ENCODE results near the gene FAM3B.
"Not testable (repeated sequence)": the region's sequence is repeated elsewhere in the genome, so short reads cannot be mapped to it uniquely, and the experiment has no call there.

Gene FAM3B

DNA sequence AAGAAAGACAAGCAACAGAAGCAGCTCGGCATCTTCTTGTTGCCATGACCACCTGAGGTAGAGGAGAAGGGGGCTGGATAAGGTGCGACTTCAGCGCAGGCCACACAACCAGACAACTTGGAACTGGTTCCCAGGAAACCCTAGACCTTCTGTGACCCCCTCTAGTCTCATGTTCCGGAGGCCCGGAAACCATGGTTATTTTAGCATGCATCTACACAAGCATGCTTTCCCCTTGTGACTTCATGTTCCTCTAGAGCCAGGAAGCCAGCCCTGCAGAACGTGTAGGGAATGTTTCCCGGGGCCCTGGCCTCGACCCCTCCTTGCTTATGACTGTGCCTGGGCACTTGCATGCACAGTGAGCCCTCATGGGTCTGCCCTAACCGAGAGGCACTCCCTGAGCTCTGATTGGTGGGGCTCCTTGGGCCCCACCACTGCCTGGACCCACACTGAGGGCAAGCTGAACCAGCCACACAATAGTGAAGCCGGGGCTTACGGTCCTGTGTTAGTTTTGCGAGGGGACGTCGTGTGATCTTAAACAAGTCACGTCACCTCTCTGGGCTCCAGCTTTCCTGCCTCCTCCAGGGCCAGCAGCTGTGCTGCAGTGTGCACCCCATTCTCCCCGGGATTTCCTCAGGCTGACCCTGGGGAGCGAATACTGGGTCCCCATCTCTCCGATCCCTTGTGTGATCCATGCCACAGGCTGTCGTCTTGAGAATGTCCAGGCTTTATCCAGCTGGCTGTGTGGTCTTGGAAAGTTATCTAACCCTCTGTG, 33.2 kb downstream of the FAM3B start:
- no peak overlapping the region for H3K4me3 Mint-ChIP-seq
- no peaks in the 10 kb centered on the region for H3K36me3 Mint-ChIP-seq (ENCODE audit: low read depth)
- H3K27me3 Mint-ChIP-seq = peaks cover 19% of the 10 kb centered on the region
- no peak overlapping the region for H3K27ac Mint-ChIP-seq
- H3K4me1 Mint-ChIP-seq (ENCODE audit: low read depth) = peaks cover 24% of the 10 kb centered on the region
- no peaks in the 10 kb centered on the region for H3K9me3 Mint-ChIP-seq
- intact Hi-C loops (cut with micrococcal nuclease) = no loop called here

DNA sequence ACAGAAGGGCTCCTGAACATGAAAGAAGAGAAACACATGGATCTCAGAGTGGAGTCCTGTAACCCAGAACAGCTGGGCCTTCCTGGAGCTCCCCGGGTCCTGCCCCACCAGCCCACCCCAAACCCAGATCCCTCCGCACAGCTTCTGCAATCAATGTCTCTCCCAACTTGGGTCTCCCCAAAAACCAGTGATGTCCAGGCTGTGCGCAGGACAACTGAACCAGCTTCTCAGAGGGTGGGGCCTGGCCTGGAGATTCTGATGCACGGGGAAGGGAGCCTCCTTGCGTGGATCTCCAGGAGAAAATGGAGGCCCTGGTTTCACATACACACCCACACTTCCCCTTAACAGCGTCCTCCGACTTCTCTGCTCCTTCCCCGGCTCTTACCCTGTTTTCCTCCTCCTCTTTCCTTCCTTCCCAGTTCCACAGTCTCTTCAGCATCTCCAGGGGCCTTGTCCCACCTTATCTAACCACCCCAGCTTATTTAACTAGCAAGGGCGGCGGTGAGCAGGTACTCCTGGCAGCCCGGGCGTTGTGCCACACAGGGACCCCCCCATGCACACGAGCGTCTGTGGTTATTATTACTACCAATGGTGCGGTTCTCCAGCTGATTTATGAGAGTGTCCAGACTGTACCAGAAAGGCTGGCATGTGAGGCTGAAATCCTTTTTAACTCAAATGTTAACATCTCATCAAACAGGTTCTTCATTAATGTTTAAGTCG, 34.0 kb downstream of the FAM3B start:
- Mint-ChIP-seq H3K4me1 (ENCODE audit: low read depth) (peaks cover 24% of the 10 kb centered on the region), H3K9me3 (no peaks in the 10 kb centered on the region), H3K27me3 (peaks cover 17% of the 10 kb centered on the region), H3K4me3 (no peak overlapping the region), H3K36me3 (ENCODE audit: low read depth) (no peaks in the 10 kb centered on the region), H3K27ac (no peak overlapping the region)
- intact Hi-C loops (cut with micrococcal nuclease) = no loop called here

DNA sequence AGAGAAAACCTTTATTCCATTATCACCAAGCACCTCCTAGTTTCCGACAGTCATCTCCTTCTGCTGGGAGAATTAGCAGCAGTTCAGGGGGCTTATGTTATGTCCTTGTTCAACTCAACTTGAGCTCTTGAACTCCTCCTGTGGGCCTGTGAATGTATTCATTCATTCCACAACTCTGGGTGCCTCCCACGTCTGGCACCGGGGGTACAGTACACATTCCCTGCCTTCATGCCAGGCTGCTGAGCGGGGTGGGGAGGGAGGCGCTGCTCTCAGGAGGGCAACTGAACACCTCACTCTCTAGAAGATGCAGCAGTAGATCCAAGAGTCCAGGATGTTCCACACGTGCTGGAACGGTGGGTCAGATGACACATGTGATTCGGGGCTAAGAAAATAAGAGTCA, 40.9 kb downstream of the FAM3B start:
- Mint-ChIP-seq H3K9me3 (no peaks in the 10 kb centered on the region), H3K27ac (peak overlapping the region; percentile 21), H3K4me1 (ENCODE audit: low read depth) (peaks cover 20% of the 10 kb centered on the region), H3K27me3 (no peaks in the 10 kb centered on the region), H3K4me3 (no peak overlapping the region), H3K36me3 (ENCODE audit: low read depth) (peaks cover 9% of the 10 kb centered on the region)
- intact Hi-C loops (cut with micrococcal nuclease) = no loop called here

DNA sequence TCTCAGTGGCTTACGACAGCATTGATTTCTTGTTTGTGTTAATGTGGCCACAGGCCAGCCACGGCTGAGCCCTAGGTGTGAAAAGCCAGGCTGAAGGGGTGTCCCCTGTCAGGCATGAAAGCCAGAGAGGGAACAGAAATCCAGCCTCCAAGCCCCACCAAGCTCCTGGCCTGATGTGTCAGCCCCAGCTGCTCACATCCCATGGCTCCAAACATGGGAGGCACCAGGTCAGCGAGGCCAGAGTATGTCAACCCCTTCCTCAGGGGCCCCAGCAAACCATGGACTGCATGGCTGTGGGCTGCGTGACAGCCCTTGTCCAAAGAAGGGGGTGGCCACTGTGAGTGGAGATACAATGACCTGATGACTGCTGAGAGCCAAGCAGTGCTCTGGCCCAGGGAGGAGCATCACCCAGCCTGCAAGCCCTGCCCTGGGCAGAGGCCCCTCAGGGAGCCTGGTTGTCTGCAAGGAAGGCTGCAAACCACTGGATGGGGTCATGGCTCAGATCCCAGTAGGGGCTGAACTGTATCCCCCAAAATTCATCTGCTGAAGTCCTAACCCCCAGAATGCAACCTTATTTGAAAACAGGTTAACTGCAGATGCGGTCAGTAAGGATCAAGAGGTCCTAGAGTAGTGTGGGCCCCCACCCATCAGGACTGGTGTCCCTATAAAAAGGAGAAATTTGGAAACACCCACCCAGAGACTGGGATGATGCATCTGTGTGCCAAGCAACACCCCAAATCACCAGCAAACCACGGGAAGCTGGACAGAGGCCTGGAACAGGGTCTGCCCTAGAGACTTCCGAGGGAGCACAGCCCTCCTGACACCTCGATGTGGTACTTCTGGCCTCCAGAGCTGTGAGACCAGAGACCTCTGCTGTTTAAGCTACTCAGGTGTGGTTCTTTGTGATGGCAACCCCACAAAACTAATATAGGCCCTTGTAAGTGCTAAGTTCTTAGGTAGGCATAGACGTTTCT, 41.9 kb downstream of the FAM3B start:
- H3K27ac Mint-ChIP-seq = peak overlapping the region; percentile 21
- H3K27me3 Mint-ChIP-seq = no peaks in the 10 kb centered on the region
- peaks cover 29% of the 10 kb centered on the region for H3K4me1 Mint-ChIP-seq (ENCODE audit: low read depth)
- peaks cover 9% of the 10 kb centered on the region for H3K36me3 Mint-ChIP-seq (ENCODE audit: low read depth)
- H3K4me3 Mint-ChIP-seq = no peak overlapping the region
- intact Hi-C loops (cut with micrococcal nuclease) = no loop called here
- no peaks in the 10 kb centered on the region for H3K9me3 Mint-ChIP-seq

DNA sequence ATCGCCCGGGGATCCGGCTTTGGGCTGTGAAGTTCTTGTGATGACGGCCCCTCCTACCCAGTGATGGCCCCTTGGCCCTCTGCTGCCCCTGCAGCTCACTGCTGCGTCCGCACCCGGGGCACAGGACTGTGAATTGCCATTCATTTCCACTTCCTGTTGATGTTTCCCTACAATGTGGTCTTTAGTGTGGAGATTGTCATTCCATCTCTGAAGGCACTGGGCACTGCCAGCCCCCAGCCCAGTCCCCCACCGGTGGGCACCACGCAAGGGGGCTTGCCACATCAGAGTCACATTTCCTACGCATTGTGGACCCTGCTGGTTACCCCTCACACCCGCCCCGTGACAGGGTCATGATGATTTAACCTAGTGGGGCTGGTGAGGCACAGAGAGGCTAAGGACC, 42.7 kb downstream of the FAM3B start:
- Mint-ChIP-seq H3K27ac (peak overlapping the region; percentile 99), H3K36me3 (ENCODE audit: low read depth) (peaks cover 9% of the 10 kb centered on the region), H3K27me3 (no peaks in the 10 kb centered on the region), H3K4me1 (ENCODE audit: low read depth) (peaks cover 37% of the 10 kb centered on the region), H3K4me3 (no peak overlapping the region), H3K9me3 (no peaks in the 10 kb centered on the region)
- intact Hi-C loops (cut with micrococcal nuclease) = no loop called here

DNA sequence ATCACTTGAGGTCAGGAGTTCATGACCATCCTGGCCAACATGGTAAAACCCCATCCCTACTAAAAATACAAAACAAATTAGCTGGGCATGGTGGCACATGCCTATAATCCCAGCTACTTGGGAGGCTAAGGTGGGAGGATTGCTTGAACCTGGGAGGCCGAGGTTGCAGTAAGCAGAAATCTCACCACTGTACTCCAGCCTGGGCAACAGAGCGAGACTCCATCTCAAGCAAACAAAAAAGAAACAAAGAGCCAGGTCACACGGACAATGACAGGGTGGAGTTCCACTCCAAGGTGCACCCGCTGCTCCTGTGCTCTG, 43.1 kb downstream of the FAM3B start:
- H3K4me3 Mint-ChIP-seq; H3K27me3 Mint-ChIP-seq; H3K36me3 Mint-ChIP-seq (ENCODE audit: low read depth); H3K9me3 Mint-ChIP-seq: not testable (repeated sequence)
- Mint-ChIP-seq H3K27ac (peak overlapping the region; percentile 99), H3K4me1 (ENCODE audit: low read depth) (peaks cover 37% of the 10 kb centered on the region)
- intact Hi-C loops (cut with micrococcal nuclease) = loop anchor here (2.0 kb wide), 1 partner anchor 37 kb away; no protein-coding TSS in a partner anchor

DNA sequence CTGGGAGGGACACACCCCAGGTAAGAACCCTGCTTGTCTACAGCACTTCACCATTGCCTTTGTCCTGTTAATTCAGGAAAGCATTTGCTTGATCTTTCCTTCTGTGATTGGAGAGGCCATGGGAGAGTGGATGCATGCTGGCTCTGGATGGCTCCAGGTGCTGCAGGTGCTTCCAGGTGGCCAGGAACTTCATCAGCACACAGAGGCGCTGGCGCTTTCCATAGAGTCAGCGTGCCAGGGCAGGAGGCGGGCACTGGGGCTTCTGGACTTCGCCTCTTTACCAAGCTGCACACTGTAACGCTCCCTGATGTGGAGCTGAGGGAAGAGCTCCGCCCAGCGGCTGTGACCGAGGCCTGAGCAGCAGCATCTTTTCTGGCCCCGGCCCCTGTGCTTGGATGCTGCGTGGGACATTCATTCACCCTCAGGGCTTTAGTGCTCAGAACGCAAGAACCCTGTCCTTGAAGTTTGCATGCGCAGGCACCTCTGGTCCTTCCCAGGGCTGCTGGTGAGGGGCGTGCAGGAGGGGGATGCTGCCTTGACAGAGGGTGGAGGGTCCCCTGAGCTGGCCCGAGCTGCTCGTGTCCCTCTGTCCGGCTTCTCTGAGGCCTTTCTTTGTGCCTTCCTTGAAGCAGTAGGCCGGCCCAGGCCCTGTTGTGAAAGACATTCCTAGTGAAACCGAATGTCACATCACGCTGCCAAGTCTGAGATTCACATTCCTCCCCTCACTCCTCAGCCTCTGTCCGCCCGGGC, 43.6 kb downstream of the FAM3B start:
- H3K27me3 Mint-ChIP-seq = no peaks in the 10 kb centered on the region
- H3K9me3 Mint-ChIP-seq = no peaks in the 10 kb centered on the region
- H3K36me3 Mint-ChIP-seq (ENCODE audit: low read depth) = peaks cover 15% of the 10 kb centered on the region
- H3K4me1 Mint-ChIP-seq (ENCODE audit: low read depth) = peaks cover 37% of the 10 kb centered on the region
- peak overlapping the region; percentile 99 for H3K27ac Mint-ChIP-seq
- intact Hi-C loops (cut with micrococcal nuclease) = loop anchor here (2.0 kb wide), 1 partner anchor 37 kb away; no protein-coding TSS in a partner anchor
- no peak overlapping the region for H3K4me3 Mint-ChIP-seq

DNA sequence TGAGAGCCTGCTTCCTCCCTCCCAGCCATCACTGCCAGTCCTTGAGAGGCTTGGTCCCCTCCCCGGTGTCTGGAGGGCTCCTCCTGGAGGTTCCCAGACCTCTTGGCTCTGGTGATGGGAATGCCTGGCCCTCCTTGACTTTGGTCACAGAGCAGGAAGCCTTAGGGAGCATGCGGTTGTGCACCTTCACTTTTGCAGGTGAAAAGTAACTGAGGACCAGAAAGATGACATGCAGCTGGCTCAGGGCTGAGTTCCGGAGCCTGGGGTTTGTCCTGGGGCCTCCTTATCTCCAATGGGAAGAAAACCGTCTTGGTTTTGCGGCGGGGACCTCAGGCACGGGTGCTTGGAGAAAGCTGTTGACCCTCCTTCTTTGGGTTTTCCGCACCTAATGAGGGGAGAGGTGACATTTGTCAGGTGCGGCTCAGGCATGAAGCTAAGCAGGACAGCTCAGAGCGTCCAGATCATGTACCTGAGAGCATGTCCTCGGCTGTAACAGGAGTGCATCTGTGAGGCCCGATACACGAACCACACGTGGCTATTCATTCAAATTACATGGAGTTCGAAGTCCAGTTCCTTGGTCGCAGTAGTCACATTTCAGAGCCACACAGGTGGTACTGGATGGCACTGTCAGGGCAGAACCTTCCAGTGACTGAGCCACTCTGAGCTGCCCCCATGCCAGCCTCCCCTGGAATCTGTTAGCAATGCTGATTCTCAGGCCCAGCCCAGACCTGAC, 44.6 kb downstream of the FAM3B start:
- Mint-ChIP-seq H3K4me1 (ENCODE audit: low read depth) (peaks cover 43% of the 10 kb centered on the region), H3K27ac (peak overlapping the region; percentile 99), H3K9me3 (no peaks in the 10 kb centered on the region), H3K4me3 (peak overlapping the region; percentile 92), H3K27me3 (no peaks in the 10 kb centered on the region), H3K36me3 (ENCODE audit: low read depth) (peaks cover 23% of the 10 kb centered on the region)
- intact Hi-C loops (cut with micrococcal nuclease) = loop anchor here (2.0 kb wide), 1 partner anchor 36 kb away; no protein-coding TSS in a partner anchor

DNA sequence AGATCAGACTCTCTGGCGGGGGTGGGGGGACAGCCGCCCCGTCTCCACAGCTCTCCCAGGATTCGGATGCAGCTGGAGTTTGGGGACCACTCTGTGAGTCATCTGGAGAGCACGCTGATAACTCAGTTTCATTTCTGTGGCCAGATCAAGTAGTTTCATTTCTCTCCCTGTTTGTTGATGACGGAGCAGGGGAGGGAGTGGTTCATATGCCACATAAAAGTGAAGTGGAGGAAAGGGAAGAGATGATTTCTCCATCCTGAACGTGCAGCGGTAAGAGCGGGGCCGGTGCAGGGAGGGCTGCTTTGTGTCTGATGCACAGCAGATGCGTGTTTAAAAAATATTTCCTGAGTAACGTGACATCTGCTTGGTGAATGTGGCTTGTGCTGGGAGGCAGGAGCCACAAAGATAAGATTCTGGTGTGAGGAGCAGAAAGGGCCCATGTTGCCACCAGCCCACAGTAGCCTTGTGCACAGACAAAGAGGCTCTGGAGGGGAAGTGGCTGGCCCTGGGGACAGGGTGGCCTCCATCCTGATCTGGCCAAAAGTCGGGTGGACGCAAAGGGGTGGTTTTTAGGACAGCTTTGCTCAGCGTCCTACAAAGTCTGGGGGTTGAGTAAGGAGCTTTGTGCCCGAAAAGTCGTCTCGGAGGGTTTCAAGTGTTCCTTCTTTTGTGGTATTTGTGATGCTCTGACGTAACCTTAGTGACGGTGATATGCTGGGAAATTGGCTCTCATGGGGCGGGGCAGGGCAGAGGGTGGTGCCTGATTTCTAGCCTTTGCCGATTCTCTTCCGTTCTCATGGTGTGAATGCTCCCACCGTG, 45.4 kb downstream of the FAM3B start, which contains the start of gene MX2:
TSS of gene MX2 (plus strand) at position 242 of the 819 bp plus-strand sequence. CDS start 14,880 bp downstream, outside the sequence.
- H3K4me3 Mint-ChIP-seq = peak within 1 kb of the TSS; percentile 92
- H3K4me1 Mint-ChIP-seq (ENCODE audit: low read depth) = peaks cover 50% of the 10 kb centered on the region
- peak within 1 kb of the TSS; percentile 99 for H3K27ac Mint-ChIP-seq
- H3K9me3 Mint-ChIP-seq = no peaks in the 10 kb centered on the region
- intact Hi-C loops (cut with micrococcal nuclease) = loop anchor here (2.0 kb wide), 2 partner anchors 35 to 59 kb away; no protein-coding TSS in a partner anchor
- peaks cover 23% of the 10 kb centered on the region for H3K36me3 Mint-ChIP-seq (ENCODE audit: low read depth)
- H3K27me3 Mint-ChIP-seq = no peaks in the 10 kb centered on the region

DNA sequence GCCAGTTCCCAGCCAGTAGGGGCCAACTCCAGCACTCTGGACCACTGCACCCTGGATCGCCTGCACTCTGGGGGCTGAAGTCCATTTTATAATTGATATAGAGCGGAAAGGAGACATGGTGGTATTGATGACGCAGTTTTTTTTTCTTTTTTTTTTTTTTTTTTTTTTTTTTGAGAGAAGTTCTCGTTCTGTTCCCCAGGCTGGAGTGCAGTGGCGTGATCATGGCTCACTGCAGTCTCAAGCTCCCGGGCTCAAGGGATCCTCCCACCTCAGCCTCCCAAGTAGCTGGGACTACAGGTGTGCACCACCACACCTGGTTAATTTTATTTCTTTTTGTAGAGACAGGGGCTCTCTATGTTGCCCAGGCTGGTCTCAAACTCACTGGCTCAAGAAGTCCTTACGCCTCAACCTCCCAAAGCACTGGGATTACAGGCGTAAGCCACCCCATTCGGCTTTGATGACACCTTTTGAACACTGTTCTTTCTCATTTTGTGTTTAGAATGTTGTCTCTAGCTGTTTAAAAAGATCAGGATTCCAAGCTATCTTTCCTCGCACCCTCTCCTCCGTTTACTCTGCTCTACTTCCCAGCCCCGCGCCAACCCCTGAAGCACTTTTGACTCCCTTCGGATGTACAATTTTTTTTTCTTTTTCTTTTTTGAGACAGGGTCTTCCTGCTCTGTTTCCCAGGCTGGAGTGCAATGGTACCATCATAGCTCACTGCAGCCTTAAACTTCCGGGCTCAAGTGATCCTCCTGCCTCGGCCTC, 46.2 kb downstream of the FAM3B start:
- Mint-ChIP-seq H3K27ac (peak overlapping the region; percentile 99), H3K4me1 (ENCODE audit: low read depth) (peaks cover 56% of the 10 kb centered on the region), H3K9me3 (no peaks in the 10 kb centered on the region), H3K27me3 (no peaks in the 10 kb centered on the region), H3K36me3 (ENCODE audit: low read depth) (peaks cover 26% of the 10 kb centered on the region), H3K4me3 (peak overlapping the region; percentile 92)
- intact Hi-C loops (cut with micrococcal nuclease) = loop anchor here (2.0 kb wide), 1 partner anchor 58 kb away; no protein-coding TSS in a partner anchor

DNA sequence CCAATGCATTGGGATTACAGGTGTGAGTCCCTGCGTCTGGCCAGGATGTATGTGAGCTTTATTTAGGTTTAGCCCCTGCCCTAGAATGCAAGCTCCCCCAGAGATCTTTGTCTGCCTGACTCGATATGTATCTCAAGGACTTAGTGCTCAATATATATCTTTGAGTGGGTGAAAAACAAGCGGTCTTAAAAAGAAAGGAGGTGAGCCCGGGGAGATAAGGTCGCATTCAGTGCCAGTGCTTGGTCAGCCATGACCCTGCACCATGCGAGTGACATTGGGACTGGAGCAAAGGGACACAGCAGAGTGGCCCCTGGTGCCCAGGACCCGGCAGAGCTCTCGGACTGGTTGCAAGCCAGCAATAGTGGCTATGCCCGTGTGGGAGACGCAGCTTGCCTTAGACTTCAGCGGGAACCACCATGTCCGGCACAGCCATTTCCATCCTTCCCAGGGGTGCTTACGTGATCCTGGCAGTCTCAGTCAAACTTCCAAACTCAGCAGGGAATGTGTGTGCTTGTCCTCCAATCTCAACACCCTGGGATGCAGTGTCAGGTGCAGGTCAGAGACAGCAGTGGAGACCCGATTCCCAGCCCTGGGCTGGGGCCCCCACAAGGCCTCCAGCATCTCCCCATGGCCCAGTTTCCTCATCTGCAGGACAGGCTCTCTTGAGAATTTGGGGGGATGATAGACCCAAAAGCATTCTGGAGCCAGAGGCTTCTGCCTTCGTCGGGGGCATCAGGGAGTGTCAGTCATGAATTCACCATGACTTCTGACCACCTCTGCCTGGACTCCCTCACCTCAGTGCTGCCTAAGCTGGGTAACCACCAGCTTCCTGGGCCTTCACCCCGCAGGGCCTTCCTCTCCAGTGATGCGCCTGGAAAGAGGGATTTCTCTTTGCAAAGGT, 47.0 kb downstream of the FAM3B start:
- H3K4me3 Mint-ChIP-seq = peak overlapping the region; percentile 92
- H3K27me3 Mint-ChIP-seq = no peaks in the 10 kb centered on the region
- no peaks in the 10 kb centered on the region for H3K9me3 Mint-ChIP-seq
- H3K36me3 Mint-ChIP-seq (ENCODE audit: low read depth) = peaks cover 35% of the 10 kb centered on the region
- peaks cover 65% of the 10 kb centered on the region for H3K4me1 Mint-ChIP-seq (ENCODE audit: low read depth)
- H3K27ac Mint-ChIP-seq = peak overlapping the region; percentile 99
- intact Hi-C loops (cut with micrococcal nuclease) = loop anchor here (2.0 kb wide), 1 partner anchor 57 kb away; no protein-coding TSS in a partner anchor
